ENCODE results near the gene GGT6.

The GGT6 gene

GRCh38 chr17:4527134-4527533, 33.2 kb downstream of the GGT6 start:
- Histone ChIP-seq H3F3A (ENCODE audit: low read depth) (no peaks in the 10 kb centered on the region), H3K79me2 (ENCODE audit: insufficient read depth, low read length) (no peaks in the 10 kb centered on the region), H3K9me3 (ENCODE audit: insufficient read depth, low read depth, low read length) (no peaks in the 10 kb centered on the region), H3K27me3 (ENCODE audit: insufficient read depth, low read length, poor library complexity, severe bottlenecking) (no peaks in the 10 kb centered on the region), H4K20me1 (ENCODE audit: insufficient read depth, low read length, poor library complexity, severe bottlenecking) (no peaks in the 10 kb centered on the region), H3K4me1 (ENCODE audit: insufficient read depth, low read length, poor library complexity, severe bottlenecking) (no peaks in the 10 kb centered on the region), H2AFZ (ENCODE audit: low read length) (no peak overlapping the region), H3K9me2 (replicated peaks; ENCODE audit: low read depth, low read length) (no peaks in the 10 kb centered on the region), H3K36me3 (ENCODE audit: insufficient read depth, low read length) (peaks cover 21% of the 10 kb centered on the region; the same call in 1 of the 2 replicates), H3K4me3 (ENCODE audit: low read length, poor library complexity, severe bottlenecking) (no peak overlapping the region), H3K9ac (ENCODE audit: low read depth, low read length, poor library complexity, severe bottlenecking) (no peak overlapping the region), H3K4me2 (ENCODE audit: low read depth, low read length, poor library complexity, severe bottlenecking) (no peak overlapping the region)
- no peak for TF ChIP-seq CTCF (conservative IDR thresholded peaks at IDR 0.05; ENCODE audit: low read length)
- TF ChIP-seq EZH2phosphoT487 (IDR thresholded peaks at IDR 0.05; ENCODE audit: borderline replicate concordance) = no peak

GRCh38 chr17:4525691-4526397, 34.5 kb downstream of the GGT6 start:
- H3K4me2 ChIP-seq (ENCODE audit: low read depth, low read length, poor library complexity, severe bottlenecking) = no peak overlapping the region
- H3F3A ChIP-seq (ENCODE audit: low read depth) = no peaks in the 10 kb centered on the region
- no peaks in the 10 kb centered on the region for H3K9me3 ChIP-seq (ENCODE audit: insufficient read depth, low read depth, low read length)
- H4K20me1 ChIP-seq (ENCODE audit: insufficient read depth, low read length, poor library complexity, severe bottlenecking) = no peaks in the 10 kb centered on the region
- H3K4me1 ChIP-seq (ENCODE audit: insufficient read depth, low read length, poor library complexity, severe bottlenecking) = no peaks in the 10 kb centered on the region
- no peak overlapping the region for H3K9ac ChIP-seq (ENCODE audit: low read depth, low read length, poor library complexity, severe bottlenecking)
- peaks cover 21% of the 10 kb centered on the region; the same call in 1 of the 2 replicates for H3K36me3 ChIP-seq (ENCODE audit: insufficient read depth, low read length)
- H2AFZ ChIP-seq (ENCODE audit: low read length) = no peak overlapping the region
- no peaks in the 10 kb centered on the region for H3K9me2 ChIP-seq (replicated peaks; ENCODE audit: low read depth, low read length)
- no peaks in the 10 kb centered on the region for H3K27me3 ChIP-seq (ENCODE audit: insufficient read depth, low read length, poor library complexity, severe bottlenecking)
- H3K79me2 ChIP-seq (ENCODE audit: insufficient read depth, low read length) = no peaks in the 10 kb centered on the region
- no peak overlapping the region for H3K4me3 ChIP-seq (ENCODE audit: low read length, poor library complexity, severe bottlenecking)
- TF ChIP-seq EZH2phosphoT487 (IDR thresholded peaks at IDR 0.05; ENCODE audit: borderline replicate concordance) (no peak), CTCF (conservative IDR thresholded peaks at IDR 0.05; ENCODE audit: low read length) (no peak)

- Histone ChIP-seq H3F3A (ENCODE audit: low read depth) (no peaks in the 10 kb centered on the region), H3K4me2 (ENCODE audit: low read depth, low read length, poor library complexity, severe bottlenecking) (no peak overlapping the region), H4K20me1 (ENCODE audit: insufficient read depth, low read length, poor library complexity, severe bottlenecking) (no peaks in the 10 kb centered on the region)
These were observed 36.4 kb downstream of the GGT6 start for GRCh38 chr17:4523946-4524345.

More at GRCh38 chr17:4523946-4524345, 36.4 kb downstream of the GGT6 start:
- no peak for TF ChIP-seq EZH2phosphoT487 (IDR thresholded peaks at IDR 0.05; ENCODE audit: borderline replicate concordance)
- TF ChIP-seq CTCF (conservative IDR thresholded peaks at IDR 0.05; ENCODE audit: low read length) = no peak
- H3K79me2 ChIP-seq (ENCODE audit: insufficient read depth, low read length) = no peaks in the 10 kb centered on the region
- H3K36me3 ChIP-seq (ENCODE audit: insufficient read depth, low read length) = peaks cover 21% of the 10 kb centered on the region; the same call in 1 of the 2 replicates
- no peaks in the 10 kb centered on the region for H3K27me3 ChIP-seq (ENCODE audit: insufficient read depth, low read length, poor library complexity, severe bottlenecking)
- no peak overlapping the region for H3K9ac ChIP-seq (ENCODE audit: low read depth, low read length, poor library complexity, severe bottlenecking)
- no peaks in the 10 kb centered on the region for H3K9me2 ChIP-seq (replicated peaks; ENCODE audit: low read depth, low read length)
- H3K4me3 ChIP-seq (ENCODE audit: low read length, poor library complexity, severe bottlenecking) = no peak overlapping the region
- H3K9me3 ChIP-seq (ENCODE audit: insufficient read depth, low read depth, low read length) = no peaks in the 10 kb centered on the region
- no peak overlapping the region for H2AFZ ChIP-seq (ENCODE audit: low read length)
- no peaks in the 10 kb centered on the region for H3K4me1 ChIP-seq (ENCODE audit: insufficient read depth, low read length, poor library complexity, severe bottlenecking)
